ENCODE data around the gene KIF6. TPM values are rescaled to one million over a fixed set of nuclear protein-coding genes. Genes with fewer than 3 reads are reported as not detected.

Gene KIF6
- total and polyA plus RNA-seq, 2 of the 8 experiments (the other 6 are each of a cell fraction or from before 2014, with no cell fraction given), result 0.53 to 0.65 TPM

GRCh38 chr6:39391182-39391581 is 334.0 kb downstream of the KIF6 start (continued):
- TF ChIP-seq KDM5A (IDR thresholded peaks at IDR 0.05; ENCODE audit: low read length), result no peak
- no peak for TF ChIP-seq SUZ12 (IDR thresholded peaks at IDR 0.05; ENCODE audit: low read length)

Measured in H1 (cell line).